ENCODE data around the gene METTL16.

The METTL16 gene

GRCh38 chr17:2478458-2478857 lies 33.2 kb downstream of the METTL16 start:
- no peak for ATAC-seq
- TF ChIP-seq PPARA (CRISPR knock-in tag; IDR thresholded peaks at IDR 0.05; ENCODE audit: borderline replicate concordance), result no peak
- no peak for TF ChIP-seq CSRNP3 (CRISPR knock-in tag; IDR thresholded peaks at IDR 0.05)
- TF ChIP-seq CREB5 (CRISPR knock-in tag; IDR thresholded peaks at IDR 0.05; ENCODE audit: low read depth), result no peak
- TF ChIP-seq GLIS3 (CRISPR knock-in tag; IDR thresholded peaks at IDR 0.05), result no peak
- no peak for TF ChIP-seq ZNF565 (CRISPR knock-in tag; conservative IDR thresholded peaks at IDR 0.05; ENCODE audit: low read depth)
- no peak for TF ChIP-seq OSR1 (CRISPR knock-in tag; IDR thresholded peaks at IDR 0.05)
- no peak for TF ChIP-seq ZFP3 (CRISPR knock-in tag; IDR thresholded peaks at IDR 0.05)
- no peak for TF ChIP-seq SNAI2 (CRISPR knock-in tag; IDR thresholded peaks at IDR 0.05)
- no peak for TF ChIP-seq TCF4 (CRISPR knock-in tag; IDR thresholded peaks at IDR 0.05; ENCODE audit: borderline replicate concordance)

- no peak for ATAC-seq
- TF ChIP-seq POU6F1 (CRISPR knock-in tag; IDR thresholded peaks at IDR 0.05; ENCODE audit: borderline replicate concordance, low read depth), result no peak
- TF ChIP-seq ZFP30 (CRISPR knock-in tag; IDR thresholded peaks at IDR 0.05), result no peak
- no peak for TF ChIP-seq CSDC2 (CRISPR knock-in tag; IDR thresholded peaks at IDR 0.05)
- no peak for TF ChIP-seq OSR1 (CRISPR knock-in tag; IDR thresholded peaks at IDR 0.05)
- no peak for TF ChIP-seq ZNF8 (CRISPR knock-in tag; IDR thresholded peaks at IDR 0.05)
- TF ChIP-seq ZNF70 (CRISPR knock-in tag; IDR thresholded peaks at IDR 0.05), result no peak
- no peak for TF ChIP-seq RARB (CRISPR knock-in tag; IDR thresholded peaks at IDR 0.05)
- no peak for TF ChIP-seq CSRNP3 (CRISPR knock-in tag; IDR thresholded peaks at IDR 0.05)
- TF ChIP-seq ESRRG (CRISPR knock-in tag; IDR thresholded peaks at IDR 0.05), result no peak
- TF ChIP-seq ZFP3 (CRISPR knock-in tag; IDR thresholded peaks at IDR 0.05), result no peak
- TF ChIP-seq TSHZ2 (CRISPR knock-in tag; IDR thresholded peaks at IDR 0.05), result no peak
- TF ChIP-seq PPARA (CRISPR knock-in tag; IDR thresholded peaks at IDR 0.05; ENCODE audit: borderline replicate concordance), result no peak
- no peak for TF ChIP-seq TOX (CRISPR knock-in tag; IDR thresholded peaks at IDR 0.05; ENCODE audit: borderline replicate concordance)
Observed at GRCh38 chr17:2475056-2475455, 36.6 kb downstream of the METTL16 start.

DNA sequence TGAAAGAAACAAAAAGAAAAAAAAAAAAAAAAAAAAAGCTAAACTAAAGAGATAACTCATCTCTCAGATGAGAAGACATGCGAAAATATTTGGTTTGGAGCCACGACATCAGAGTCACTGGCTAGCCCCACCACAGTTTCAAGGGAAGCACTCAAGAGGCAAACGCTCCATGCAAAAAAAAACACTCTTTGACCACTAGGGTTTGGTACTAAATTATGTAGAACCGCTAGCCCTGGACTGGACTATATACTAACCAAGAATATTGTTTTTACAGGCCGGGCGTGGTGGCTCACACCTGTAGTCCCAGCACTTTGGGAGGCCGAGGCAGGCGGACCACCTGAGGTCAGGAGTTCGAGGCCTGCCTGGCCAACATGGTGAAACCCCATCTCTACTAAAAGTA lies 37.3 kb downstream of the METTL16 start:
- no peak for ATAC-seq
- TF ChIP-seq GLIS3 (CRISPR knock-in tag; IDR thresholded peaks at IDR 0.05) (no peak), RARB (CRISPR knock-in tag; IDR thresholded peaks at IDR 0.05) (no peak), SNAI2 (CRISPR knock-in tag; IDR thresholded peaks at IDR 0.05) (no peak)

GRCh38 chr17:2468270-2468669 lies 43.4 kb downstream of the METTL16 start:
- ATAC-seq, result no peak
- TF ChIP-seq ISL1 (CRISPR knock-in tag; IDR thresholded peaks at IDR 0.05) (no peak), RARB (CRISPR knock-in tag; IDR thresholded peaks at IDR 0.05) (no peak), BACH2 (CRISPR knock-in tag; IDR thresholded peaks at IDR 0.05; ENCODE audit: borderline replicate concordance) (no peak), TOX (CRISPR knock-in tag; IDR thresholded peaks at IDR 0.05; ENCODE audit: borderline replicate concordance) (no peak), ZC3H10 (CRISPR knock-in tag; IDR thresholded peaks at IDR 0.05) (no peak), ARNTL (CRISPR knock-in tag; IDR thresholded peaks at IDR 0.05; ENCODE audit: borderline replicate concordance, low read depth) (no peak), ESRRG (CRISPR knock-in tag; IDR thresholded peaks at IDR 0.05) (no peak)
